Body of pancreas (tissue), 4 donors: ENCODE data around the gene PDE3A. TPM values are rescaled to one million over a fixed set of nuclear protein-coding genes. Genes with fewer than 3 reads are reported as not detected.

Source experiments
- ATAC-seq: fragments of 150-250 bp; one replicate; pipeline ENCODE4 v1.9.1; 2016
- DNase-seq, 4 donors: peaks; one replicate each; pipeline ENCODE4 v3.0.0-alpha.2; 2019
- H3K27ac ChIP-seq, 4 donors: fragments of 200-600 bp; sonication (generic); 1 replicate in 3 of 4; 2 replicates in 1 of 4; pipeline versions ENCODE4 v1.5.1 to v1.6.1; 2016 to 2019; ENCODE audit warnings: mild to moderate bottlenecking in 1 of 4, mixed read lengths in 1 of 4, moderate library complexity in 1 of 4
- H3K27me3 ChIP-seq, 2 donors: fragments of 200-600 bp; sonication (generic); one replicate each; pipeline ENCODE4 v1.6.0; 2016; ENCODE audit warnings: mild to moderate bottlenecking in 1 of 2
- H3K36me3 ChIP-seq, 2 donors: fragments of 200-600 bp; sonication (generic); replicated peaks in 1 of 2; 2 replicates each; pipeline ENCODE4 v1.5.1; 2016; ENCODE audit warnings: low read depth in 2 of 2; ENCODE audit not compliant: insufficient read depth in 1 of 2
- H3K4me1 ChIP-seq: fragments of 200-600 bp; sonication (generic); one replicate; pipeline ENCODE4 v1.6.0; 2016
- H3K4me3 ChIP-seq, 2 donors: fragments of 200-600 bp; sonication (generic); 1 replicate in 1 of 2; 2 replicates in 1 of 2; pipeline ENCODE4 v1.5.1; 2016 to 2019
- H3K9me3 ChIP-seq, 3 donors: fragments of 200-600 bp; sonication (generic); 1 replicate in 2 of 3; 2 replicates in 1 of 3; pipeline ENCODE4 v1.5.1; 2016
- POLR2A ChIP-seq, 3 donors: fragments of 450-650 bp; IDR thresholded peaks; one replicate each; pipeline ENCODE4 v1.6.1; 2016; ENCODE audit warnings: antibody characterized with exemption in 3 of 3, mild to moderate bottlenecking in 2 of 3
- WGBS, 2 donors: methylation state at CpG; one replicate each; pipeline ENCODE4 v1.1.5; 2017; 5-methylcytosine and 5-hydroxymethylcytosine counted together
- intact Hi-C: fragments of 100-400 bp; cut with DNase I; formaldehyde crosslinking; loops from one replicate; pipeline ENCODE4 v1.15.1; 2023
- total RNA-seq, 2 donors: library from RNA; depleted of rRNA; stranded (reverse); fragments of >200 nt; gene quantifications; one replicate each; pipeline ENCODE4 v1.1.0, GENCODE V29; 2016
- TF ChIP-seq, protein P1 (sequence below), 7 experiments: fragments of 450-650 bp in 4 of 7; fragments of 200-600 bp in 3 of 7; sonication (generic) in 3 of 7; IDR thresholded peaks; one replicate each; pipeline ENCODE4 v1.5.1; 2016 to 2019; ENCODE audit warnings: antibody characterized with exemption in 7 of 7

Gene PDE3A
- total RNA-seq, 2 donors from 2014 or later, result 20.5 to 28.3 TPM

- DNase-seq (no peak), ATAC-seq (no peak)
- no peaks in the 10 kb centered on the region for H3K9me3 ChIP-seq
- no peaks in the 10 kb centered on the region for H3K27me3 ChIP-seq
- H3K4me3 ChIP-seq, result no peak overlapping the region
- 54 to 80% methylated on average over 6 of the region's 6 CpGs for WGBS, 2 donors
- intact Hi-C loops, result no loop called here
- H3K4me1 ChIP-seq, result no peaks in the 10 kb centered on the region
- no peak overlapping the region for H3K27ac ChIP-seq
- no peak for TF ChIP-seq POLR2A (IDR thresholded peaks at IDR 0.05)
- H3K36me3 ChIP-seq, result no peaks in the 10 kb centered on the region
These were observed 31.7 kb downstream of the PDE3A start for GRCh38 chr12:20400003-20400402.

GRCh38 chr12:20403230-20403629 lies 34.9 kb downstream of the PDE3A start:
- 50 to 61% methylated on average over 2 of the region's 2 CpGs for WGBS, 2 donors

GRCh38 chr12:20404576-20405346 lies 36.4 kb downstream of the PDE3A start:
- no peaks in the 10 kb centered on the region for H3K9me3 ChIP-seq
- TF ChIP-seq POLR2A (IDR thresholded peaks at IDR 0.05), result no peak
- TF ChIP-seq, protein P1, sequence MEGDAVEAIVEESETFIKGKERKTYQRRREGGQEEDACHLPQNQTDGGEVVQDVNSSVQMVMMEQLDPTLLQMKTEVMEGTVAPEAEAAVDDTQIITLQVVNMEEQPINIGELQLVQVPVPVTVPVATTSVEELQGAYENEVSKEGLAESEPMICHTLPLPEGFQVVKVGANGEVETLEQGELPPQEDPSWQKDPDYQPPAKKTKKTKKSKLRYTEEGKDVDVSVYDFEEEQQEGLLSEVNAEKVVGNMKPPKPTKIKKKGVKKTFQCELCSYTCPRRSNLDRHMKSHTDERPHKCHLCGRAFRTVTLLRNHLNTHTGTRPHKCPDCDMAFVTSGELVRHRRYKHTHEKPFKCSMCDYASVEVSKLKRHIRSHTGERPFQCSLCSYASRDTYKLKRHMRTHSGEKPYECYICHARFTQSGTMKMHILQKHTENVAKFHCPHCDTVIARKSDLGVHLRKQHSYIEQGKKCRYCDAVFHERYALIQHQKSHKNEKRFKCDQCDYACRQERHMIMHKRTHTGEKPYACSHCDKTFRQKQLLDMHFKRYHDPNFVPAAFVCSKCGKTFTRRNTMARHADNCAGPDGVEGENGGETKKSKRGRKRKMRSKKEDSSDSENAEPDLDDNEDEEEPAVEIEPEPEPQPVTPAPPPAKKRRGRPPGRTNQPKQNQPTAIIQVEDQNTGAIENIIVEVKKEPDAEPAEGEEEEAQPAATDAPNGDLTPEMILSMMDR (IDR thresholded peaks at IDR 0.05), result no peak
- H3K27ac ChIP-seq, result no peak overlapping the region
- ATAC-seq (no peak), DNase-seq (peak; percentile 25 to 32 (median 28))
- intact Hi-C loops, result no loop called here
- WGBS, 2 donors, result 50 to 67% methylated on average over 6 of the region's 6 CpGs
- no peaks in the 10 kb centered on the region for H3K4me1 ChIP-seq
- H3K4me3 ChIP-seq, result no peak overlapping the region
- H3K27me3 ChIP-seq, result no peaks in the 10 kb centered on the region
- H3K36me3 ChIP-seq, result no peaks in the 10 kb centered on the region

More at GRCh38 chr12:20403230-20403629, 34.9 kb downstream of the PDE3A start:
- Histone ChIP-seq H3K27ac (no peak overlapping the region), H3K36me3 (no peaks in the 10 kb centered on the region), H3K9me3 (no peaks in the 10 kb centered on the region), H3K27me3 (no peaks in the 10 kb centered on the region), H3K4me3 (no peak overlapping the region), H3K4me1 (no peaks in the 10 kb centered on the region)
- ATAC-seq (no peak), DNase-seq (no peak)
- intact Hi-C loops, result no loop called here
- TF ChIP-seq, protein P1 (IDR thresholded peaks at IDR 0.05), result no peak
- TF ChIP-seq POLR2A (IDR thresholded peaks at IDR 0.05), result no peak

- Histone ChIP-seq H3K27ac (no peak overlapping the region), H3K9me3 (no peaks in the 10 kb centered on the region), H3K4me3 (no peak overlapping the region), H3K36me3 (no peaks in the 10 kb centered on the region), H3K27me3 (no peaks in the 10 kb centered on the region), H3K4me1 (no peaks in the 10 kb centered on the region)
- intact Hi-C loops, result no loop called here
- TF ChIP-seq, protein P1 (IDR thresholded peaks at IDR 0.05), result no peak
- no peak for TF ChIP-seq POLR2A (IDR thresholded peaks at IDR 0.05)
- no peak for ATAC-seq
- WGBS, 2 donors, result 54 to 68% methylated on average over 2 of the region's 2 CpGs
- DNase-seq, result no peak
These were observed 41.5 kb downstream of the PDE3A start for GRCh38 chr12:20409607-20410377.

GRCh38 chr12:20410734-20411133 lies 42.4 kb downstream of the PDE3A start:
- intact Hi-C loops, result no loop called here
- Histone ChIP-seq H3K27ac (no peak overlapping the region), H3K36me3 (no peaks in the 10 kb centered on the region), H3K4me1 (no peaks in the 10 kb centered on the region), H3K27me3 (no peaks in the 10 kb centered on the region), H3K9me3 (no peaks in the 10 kb centered on the region), H3K4me3 (no peak overlapping the region)
- DNase-seq (no peak), ATAC-seq (no peak)
- TF ChIP-seq, protein P1 (IDR thresholded peaks at IDR 0.05), result no peak
- no peak for TF ChIP-seq POLR2A (IDR thresholded peaks at IDR 0.05)
- 24 to 38% methylated on average over 1 of the region's 1 CpG for WGBS, 2 donors
